A673 (cell line): ENCODE measurements around the gene P2RY6.

Experiments used
- CTCF ChIP-seq: fragments of 300-800, 200-600 bp; sonication (generic); conservative IDR thresholded peaks from 2 replicates; pipeline ENCODE4 v1.5.1; 2017; ENCODE audit warnings: low read depth, mild to moderate bottlenecking, antibody characterized with exemption, low read length, moderate library complexity, mixed read lengths
- EZH2 ChIP-seq: fragments of 200-600 bp; sonication (generic); IDR thresholded peaks from 2 replicates; pipeline ENCODE4 v1.6.1; 2017; ENCODE audit warnings: borderline replicate concordance, low read depth, mild to moderate bottlenecking, mixed read lengths, antibody characterized with exemption, low read length; ENCODE audit not compliant: poor library complexity, severe bottlenecking

- TF ChIP-seq CTCF, result peak; percentile 98
- no peak for TF ChIP-seq EZH2
These were observed 35.3 kb downstream of the P2RY6 start for GRCh38 chr11:73307323-73308002.
